ELR (cell line): ENCODE measurements around the gene LUC7L.
"Not testable (repeated sequence)": the region's sequence is repeated elsewhere in the genome, so short reads cannot be mapped to it uniquely, and the experiment has no call there.

Experiments used
- DNase-seq: peaks from one replicate; pipeline ENCODE4 v3.0.0-alpha.2; 2015; ENCODE audit warnings: low read depth

Gene LUC7L

GRCh38 chr16:179211-180092 lies 49.8 kb downstream of the LUC7L start:
- DNase-seq = no peak

- no peak for DNase-seq
These were observed 50.6 kb downstream of the LUC7L start for GRCh38 chr16:178668-179015.

DNA sequence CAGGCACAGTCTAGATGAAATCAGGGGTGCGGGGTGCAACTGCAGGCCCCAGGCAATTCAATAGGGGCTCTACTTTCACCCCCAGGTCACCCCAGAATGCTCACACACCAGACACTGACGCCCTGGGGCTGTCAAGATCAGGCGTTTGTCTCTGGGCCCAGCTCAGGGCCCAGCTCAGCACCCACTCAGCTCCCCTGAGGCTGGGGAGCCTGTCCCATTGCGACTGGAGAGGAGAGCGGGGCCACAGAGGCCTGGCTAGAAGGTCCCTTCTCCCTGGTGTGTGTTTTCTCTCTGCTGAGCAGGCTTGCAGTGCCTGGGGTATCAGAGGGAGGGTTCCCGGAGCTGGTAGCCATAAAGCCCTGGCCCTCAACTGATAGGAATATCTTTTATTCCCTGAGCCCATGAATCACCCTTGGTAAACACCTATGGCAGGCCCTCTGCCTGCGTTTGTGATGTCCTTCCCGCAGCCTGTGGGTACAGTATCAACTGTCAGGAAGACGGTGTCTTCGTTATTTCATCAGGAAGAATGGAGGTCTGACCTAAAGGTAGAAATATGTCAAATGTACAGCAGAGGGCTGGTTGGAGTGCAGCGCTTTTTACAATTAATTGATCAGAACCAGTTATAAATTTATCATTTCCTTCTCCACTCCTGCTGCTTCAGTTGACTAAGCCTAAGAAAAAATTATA lies 51.1 kb downstream of the LUC7L start:
- no peak for DNase-seq

DNA sequence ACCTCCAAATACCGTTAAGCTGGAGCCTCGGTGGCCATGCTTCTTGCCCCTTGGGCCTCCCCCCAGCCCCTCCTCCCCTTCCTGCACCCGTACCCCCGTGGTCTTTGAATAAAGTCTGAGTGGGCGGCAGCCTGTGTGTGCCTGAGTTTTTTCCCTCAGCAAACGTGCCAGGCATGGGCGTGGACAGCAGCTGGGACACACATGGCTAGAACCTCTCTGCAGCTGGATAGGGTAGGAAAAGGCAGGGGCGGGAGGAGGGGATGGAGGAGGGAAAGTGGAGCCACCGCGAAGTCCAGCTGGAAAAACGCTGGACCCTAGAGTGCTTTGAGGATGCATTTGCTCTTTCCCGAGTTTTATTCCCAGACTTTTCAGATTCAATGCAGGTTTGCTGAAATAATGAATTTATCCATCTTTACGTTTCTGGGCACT lies 51.8 kb downstream of the LUC7L start:
- no peak for DNase-seq

DNA sequence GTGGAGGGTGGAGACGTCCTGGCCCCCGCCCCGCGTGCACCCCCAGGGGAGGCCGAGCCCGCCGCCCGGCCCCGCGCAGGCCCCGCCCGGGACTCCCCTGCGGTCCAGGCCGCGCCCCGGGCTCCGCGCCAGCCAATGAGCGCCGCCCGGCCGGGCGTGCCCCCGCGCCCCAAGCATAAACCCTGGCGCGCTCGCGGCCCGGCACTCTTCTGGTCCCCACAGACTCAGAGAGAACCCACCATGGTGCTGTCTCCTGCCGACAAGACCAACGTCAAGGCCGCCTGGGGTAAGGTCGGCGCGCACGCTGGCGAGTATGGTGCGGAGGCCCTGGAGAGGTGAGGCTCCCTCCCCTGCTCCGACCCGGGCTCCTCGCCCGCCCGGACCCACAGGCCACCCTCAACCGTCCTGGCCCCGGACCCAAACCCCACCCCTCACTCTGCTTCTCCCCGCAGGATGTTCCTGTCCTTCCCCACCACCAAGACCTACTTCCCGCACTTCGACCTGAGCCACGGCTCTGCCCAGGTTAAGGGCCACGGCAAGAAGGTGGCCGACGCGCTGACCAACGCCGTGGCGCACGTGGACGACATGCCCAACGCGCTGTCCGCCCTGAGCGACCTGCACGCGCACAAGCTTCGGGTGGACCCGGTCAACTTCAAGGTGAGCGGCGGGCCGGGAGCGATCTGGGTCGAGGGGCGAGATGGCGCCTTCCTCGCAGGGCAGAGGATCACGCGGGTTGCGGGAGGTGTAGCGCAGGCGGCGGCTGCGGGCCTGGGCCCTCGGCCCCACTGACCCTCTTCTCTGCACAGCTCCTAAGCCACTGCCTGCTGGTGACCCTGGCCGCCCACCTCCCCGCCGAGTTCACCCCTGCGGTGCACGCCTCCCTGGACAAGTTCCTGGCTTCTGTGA lies 52.5 kb downstream of the LUC7L start, which contains the start of gene HBA1:
Gene HBA1 (plus strand): TSS at position 204 of the 906 bp plus-strand sequence. CDS start 37 bp downstream, at position 241.
- not testable (repeated sequence) for DNase-seq

- not testable (repeated sequence) for DNase-seq
These were observed 53.2 kb downstream of the LUC7L start for GRCh38 chr16:176006-176405.

GRCh38 chr16:175011-175949 lies 54.0 kb downstream of the LUC7L start:
- no peak for DNase-seq

GRCh38 chr16:173928-174769 lies 55.1 kb downstream of the LUC7L start:
- not testable (repeated sequence) for DNase-seq

DNA sequence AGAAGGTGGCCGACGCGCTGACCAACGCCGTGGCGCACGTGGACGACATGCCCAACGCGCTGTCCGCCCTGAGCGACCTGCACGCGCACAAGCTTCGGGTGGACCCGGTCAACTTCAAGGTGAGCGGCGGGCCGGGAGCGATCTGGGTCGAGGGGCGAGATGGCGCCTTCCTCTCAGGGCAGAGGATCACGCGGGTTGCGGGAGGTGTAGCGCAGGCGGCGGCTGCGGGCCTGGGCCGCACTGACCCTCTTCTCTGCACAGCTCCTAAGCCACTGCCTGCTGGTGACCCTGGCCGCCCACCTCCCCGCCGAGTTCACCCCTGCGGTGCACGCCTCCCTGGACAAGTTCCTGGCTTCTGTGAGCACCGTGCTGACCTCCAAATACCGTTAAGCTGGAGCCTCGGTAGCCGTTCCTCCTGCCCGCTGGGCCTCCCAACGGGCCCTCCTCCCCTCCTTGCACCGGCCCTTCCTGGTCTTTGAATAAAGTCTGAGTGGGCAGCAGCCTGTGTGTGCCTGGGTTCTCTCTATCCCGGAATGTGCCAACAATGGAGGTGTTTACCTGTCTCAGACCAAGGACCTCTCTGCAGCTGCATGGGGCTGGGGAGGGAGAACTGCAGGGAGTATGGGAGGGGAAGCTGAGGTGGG lies 55.9 kb downstream of the LUC7L start:
- DNase-seq = not testable (repeated sequence)

- DNase-seq = not testable (repeated sequence)
These were observed 56.8 kb downstream of the LUC7L start, which contains the start of gene HBA2 for GRCh38 chr16:172374-172941. HBA2 (plus strand) TSS chr16:172876; CDS start chr16:172913, 37 bp downstream.

DNA sequence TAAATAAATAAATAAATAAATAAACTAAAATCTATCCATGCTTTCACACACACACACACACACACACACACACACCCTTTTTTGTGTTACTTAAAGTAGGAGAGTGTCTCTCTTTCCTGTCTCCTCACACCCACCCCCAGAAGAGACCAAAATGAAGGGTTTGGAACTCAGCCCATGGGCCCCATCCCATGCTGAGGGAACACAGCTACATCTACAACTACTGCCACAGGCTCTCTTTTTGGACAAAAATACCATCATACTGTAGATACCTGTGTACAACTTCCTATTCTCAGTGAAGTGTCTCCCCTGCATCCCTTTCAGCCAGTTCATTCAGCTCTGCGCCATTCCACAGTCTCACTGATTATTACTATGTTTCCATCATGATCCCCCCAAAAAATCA lies 58.5 kb downstream of the LUC7L start:
- DNase-seq = no peak

DNA sequence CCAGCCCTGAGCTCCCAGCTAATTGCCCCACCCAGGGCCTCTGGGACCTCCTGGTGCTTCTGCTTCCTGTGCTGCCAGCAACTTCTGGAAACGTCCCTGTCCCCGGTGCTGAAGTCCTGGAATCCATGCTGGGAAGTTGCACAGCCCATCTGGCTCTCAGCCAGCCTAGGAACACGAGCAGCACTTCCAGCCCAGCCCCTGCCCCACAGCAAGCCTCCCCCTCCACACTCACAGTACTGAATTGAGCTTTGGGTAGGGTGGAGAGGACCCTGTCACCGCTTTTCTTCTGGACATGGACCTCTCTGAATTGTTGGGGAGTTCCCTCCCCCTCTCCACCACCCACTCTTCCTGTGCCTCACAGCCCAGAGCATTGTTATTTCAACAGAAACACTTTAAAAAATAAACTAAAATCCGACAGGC lies 59.2 kb downstream of the LUC7L start:
- not testable (repeated sequence) for DNase-seq

DNA sequence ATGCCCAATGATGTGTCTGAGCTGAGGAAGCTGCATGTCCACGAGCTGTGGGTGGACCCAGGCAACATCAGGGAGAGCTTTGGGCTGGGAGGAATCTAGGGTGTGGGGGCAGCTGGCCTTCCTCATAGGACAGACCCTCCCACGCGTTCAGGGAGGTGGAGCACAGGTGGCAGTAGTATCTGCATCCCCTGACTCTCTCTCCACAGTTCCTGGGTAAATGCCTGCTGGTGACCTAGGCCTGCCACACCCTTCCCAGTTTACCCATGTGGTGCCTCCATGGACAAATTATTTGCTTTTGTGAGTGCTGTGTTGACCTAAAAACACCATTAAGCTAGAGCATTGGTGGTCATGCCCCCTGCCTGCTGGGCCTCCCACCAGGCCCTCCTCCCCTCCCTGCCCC lies 60.2 kb downstream of the LUC7L start:
- DNase-seq = no peak

DNA sequence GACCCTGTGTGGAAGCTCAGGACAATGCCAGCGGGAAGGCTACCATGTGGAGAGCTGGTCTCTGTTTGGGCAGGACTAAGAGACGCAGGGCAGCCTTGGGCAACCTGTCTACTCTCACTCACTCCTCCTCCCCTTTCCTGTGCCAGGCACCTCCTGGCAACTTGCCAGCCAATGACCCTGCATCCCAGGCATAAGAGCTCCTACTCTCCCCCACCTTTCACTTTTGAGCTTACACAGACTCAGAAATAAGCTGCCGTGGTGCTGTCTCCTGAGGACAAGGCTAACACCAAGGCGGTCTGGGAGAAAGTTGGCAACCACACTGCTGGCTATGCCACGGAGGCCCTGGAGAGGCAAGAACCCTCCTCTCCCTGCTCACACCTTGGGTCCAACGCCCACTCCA lies 60.8 kb downstream of the LUC7L start:
- DNase-seq = no peak

DNA sequence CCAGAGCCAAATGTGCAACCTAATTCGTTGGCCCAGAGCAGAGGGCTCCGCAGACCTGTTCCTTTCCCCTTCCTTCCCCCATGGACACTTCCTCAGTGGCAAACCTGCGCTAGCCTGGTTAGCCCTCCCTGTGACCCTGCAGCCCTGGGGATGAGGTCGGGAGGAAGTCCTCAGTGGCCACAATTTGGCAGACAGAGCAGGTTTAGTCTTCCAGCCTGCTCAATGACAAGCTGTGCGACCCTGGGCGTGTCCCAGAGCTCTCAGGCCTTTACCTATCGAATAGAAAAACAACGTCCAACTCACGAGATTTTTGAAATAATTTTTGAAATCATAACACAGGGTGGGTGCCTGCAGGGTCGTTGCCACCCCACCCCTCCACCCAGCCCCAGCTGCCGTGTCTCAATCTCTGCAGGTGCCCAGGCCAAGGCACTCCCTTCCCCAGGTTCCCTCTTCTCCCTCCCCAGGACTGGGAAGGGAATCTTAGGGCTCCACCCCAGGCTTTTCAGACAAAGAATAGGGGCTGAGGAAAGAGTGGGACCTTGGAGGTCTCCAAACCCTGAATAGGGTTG lies 62.0 kb downstream of the LUC7L start:
- DNase-seq = no peak

GRCh38 chr16:166375-167121 lies 62.7 kb downstream of the LUC7L start:
- DNase-seq = no peak

GRCh38 chr16:165539-166374 lies 63.5 kb downstream of the LUC7L start, which contains the start of gene HBM:
HBM (plus strand) TSS chr16:165978; CDS start chr16:165998, 20 bp downstream.
- DNase-seq = no peak
